Fibroblast of villous mesenchyme (primary cell): ENCODE results near the gene MT1H. TPM values are rescaled to one million over a fixed set of nuclear protein-coding genes. Genes with fewer than 3 reads are reported as not detected.
A peak's percentile ranks its signal among the peaks of the same experiment; 100 is the strongest.

Experiments used
- DNase-seq: peaks from one replicate; pipeline ENCODE4 v3.0.0-alpha.2; 2010; ENCODE audit warnings: low read depth
- H3K4me3 ChIP-seq: 2 replicates; pipeline ENCODE4 v1.5.1; 2011; ENCODE audit warnings: low read depth, mild to moderate bottlenecking, low read length
- total RNA-seq: library from RNA; depleted of rRNA; stranded (reverse); fragments of >200 nt; gene quantifications from 2 replicates; pipeline ENCODE4 v1.2.3, GENCODE V29; 2012
- TF ChIP-seq, protein P1 (sequence below): IDR thresholded peaks from 2 replicates; pipeline ENCODE4 v1.5.1; 2012; ENCODE audit warnings: low read depth, mild to moderate bottlenecking, low read length; ENCODE audit not compliant: insufficient read depth

The MT1H gene
- total RNA-seq, 1 donor, result not detected

DNA sequence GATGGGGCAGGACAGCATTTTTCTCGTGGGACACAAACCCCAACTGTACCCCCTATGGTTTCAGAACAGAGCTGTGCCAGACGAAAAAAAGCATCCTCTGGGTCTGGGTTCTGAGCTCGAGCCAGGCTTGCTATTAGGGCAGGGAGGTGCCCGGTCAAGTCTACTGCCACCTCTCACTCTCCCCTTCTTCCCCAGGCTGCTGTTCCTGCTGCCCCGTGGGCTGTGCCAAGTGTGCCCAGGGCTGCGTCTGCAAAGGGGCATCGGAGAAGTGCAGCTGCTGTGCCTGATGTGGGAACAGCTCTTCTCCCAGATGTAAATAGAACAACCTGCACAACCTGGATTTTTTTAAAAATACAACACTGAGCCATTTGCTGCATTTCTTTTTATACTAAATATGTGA is 42.9 kb upstream of the MT1H start:
- H3K4me3 ChIP-seq, result peak overlapping the region; percentile 67
- no peak for DNase-seq
- TF ChIP-seq, protein P1, sequence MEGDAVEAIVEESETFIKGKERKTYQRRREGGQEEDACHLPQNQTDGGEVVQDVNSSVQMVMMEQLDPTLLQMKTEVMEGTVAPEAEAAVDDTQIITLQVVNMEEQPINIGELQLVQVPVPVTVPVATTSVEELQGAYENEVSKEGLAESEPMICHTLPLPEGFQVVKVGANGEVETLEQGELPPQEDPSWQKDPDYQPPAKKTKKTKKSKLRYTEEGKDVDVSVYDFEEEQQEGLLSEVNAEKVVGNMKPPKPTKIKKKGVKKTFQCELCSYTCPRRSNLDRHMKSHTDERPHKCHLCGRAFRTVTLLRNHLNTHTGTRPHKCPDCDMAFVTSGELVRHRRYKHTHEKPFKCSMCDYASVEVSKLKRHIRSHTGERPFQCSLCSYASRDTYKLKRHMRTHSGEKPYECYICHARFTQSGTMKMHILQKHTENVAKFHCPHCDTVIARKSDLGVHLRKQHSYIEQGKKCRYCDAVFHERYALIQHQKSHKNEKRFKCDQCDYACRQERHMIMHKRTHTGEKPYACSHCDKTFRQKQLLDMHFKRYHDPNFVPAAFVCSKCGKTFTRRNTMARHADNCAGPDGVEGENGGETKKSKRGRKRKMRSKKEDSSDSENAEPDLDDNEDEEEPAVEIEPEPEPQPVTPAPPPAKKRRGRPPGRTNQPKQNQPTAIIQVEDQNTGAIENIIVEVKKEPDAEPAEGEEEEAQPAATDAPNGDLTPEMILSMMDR, result no peak

DNA sequence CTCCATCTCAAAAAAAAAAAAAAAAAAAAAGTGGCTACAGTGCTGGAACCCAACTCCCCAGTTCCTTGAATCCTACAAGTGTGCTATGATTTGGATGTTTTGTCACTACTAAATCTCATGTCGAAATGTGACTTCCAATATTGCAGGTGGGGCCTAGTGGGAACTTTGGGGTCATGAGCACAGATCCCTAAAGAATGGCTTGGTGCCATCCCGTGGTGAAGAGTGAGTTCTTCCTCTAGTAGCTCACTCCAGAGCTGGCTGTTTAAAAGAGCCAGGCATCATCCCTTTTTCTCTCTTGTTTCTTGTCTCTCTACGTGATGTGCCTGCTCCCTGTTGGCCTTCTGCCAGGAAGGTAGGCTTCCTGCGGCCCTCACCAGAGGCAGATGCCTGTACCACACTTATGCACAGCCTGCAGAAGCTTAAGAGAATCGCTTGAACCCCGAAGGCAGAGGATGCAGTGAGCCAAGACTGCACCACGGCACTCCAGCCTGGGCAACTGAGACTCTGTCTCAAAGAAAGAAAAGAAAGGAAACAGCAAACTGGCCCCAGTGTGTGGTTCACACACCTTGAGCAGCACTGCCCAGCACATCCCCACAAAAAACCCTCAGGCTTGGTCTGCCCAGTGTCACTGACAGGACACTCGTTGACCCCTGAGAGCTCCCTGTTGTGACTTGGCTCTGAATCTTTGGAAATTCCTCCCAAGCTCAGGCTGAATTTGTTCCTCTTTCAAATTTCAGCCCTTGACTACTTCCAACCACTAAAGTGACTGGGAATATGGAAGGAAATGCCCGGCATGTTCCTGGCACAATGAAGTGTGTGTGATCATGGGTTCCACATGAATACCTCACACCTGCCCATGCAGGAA is 40.9 kb upstream of the MT1H start:
- TF ChIP-seq, protein P1, result no peak
- DNase-seq, result no peak
- H3K4me3 ChIP-seq, result no peak overlapping the region

DNA sequence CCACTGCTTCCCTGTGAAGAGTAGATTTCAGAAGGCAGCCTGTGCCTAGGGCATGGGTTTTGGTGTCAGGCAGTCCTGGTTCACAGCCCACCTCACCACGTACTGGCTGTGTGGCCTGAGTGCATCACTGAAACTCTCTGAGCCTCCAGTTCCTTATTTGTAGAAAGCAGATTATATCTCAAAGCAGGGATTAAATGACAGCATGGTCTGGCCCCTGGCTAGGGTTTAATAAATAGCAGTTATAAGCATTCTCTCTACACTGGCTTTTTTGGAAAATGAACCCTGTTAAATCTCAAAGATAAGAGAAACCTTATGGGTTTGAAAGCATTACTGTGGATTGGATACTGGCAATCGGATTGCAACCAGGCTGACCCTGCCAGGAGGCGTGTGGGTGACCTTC is 40.1 kb upstream of the MT1H start:
- peak; percentile 21 for DNase-seq
- TF ChIP-seq, protein P1, result no peak
- no peak overlapping the region for H3K4me3 ChIP-seq

DNA sequence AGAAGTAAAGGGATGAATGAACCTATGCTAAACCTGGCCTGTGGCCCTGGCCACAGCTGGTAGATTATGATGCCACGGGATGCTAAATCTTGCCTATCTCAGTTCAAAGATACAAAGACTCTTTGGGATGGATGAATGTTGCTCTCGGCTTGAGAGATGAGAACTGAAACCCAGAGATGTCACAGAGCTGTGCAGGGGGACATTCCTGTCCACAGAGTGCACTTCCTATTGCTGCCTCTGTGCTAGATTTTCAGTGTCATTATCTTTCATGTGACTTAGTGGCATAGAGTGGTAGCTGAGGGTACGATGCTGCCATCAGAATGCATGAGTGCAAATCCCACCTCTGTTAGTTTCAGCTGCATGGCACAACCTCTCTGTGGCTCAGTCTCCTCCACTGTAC is 39.5 kb upstream of the MT1H start:
- no peak for DNase-seq
- no peak overlapping the region for H3K4me3 ChIP-seq
- TF ChIP-seq, protein P1, result no peak

DNA sequence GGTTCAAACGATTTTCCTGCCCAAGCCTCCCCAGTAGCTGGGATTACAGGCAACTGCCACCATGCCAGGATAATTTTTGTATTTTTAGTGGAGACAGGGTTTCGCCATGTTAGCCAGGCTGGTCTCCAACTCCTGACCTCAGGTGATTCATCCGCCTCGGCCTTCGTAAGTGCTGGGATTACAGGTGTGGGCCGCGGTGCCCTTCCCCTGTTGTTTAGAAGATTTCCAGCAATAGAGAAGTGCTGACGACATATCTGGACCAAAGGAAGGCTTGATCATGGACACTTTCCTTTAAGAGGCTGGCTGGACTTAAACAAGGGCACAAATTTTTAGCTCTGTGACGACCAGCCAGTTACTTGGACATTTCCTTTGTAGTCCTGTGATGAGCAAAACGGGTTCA is 38.4 kb upstream of the MT1H start:
- H3K4me3 ChIP-seq, result no peak overlapping the region
- TF ChIP-seq, protein P1, result no peak
- no peak for DNase-seq

DNA sequence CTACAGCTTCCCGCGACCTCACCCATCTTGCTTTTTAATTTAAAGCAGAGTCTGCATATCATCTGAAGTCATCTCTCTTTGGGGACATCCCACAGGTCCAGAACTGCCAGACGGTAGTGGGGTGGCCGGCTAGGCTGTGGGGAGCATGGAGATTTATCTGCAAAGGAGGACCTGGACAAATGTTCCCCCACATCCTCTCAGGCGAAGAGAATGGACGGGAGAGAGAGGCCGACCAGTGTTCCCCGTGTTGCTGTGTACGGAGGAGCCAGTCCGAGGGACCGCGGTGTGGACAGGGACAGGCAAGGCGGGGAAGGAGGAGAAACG is 37.8 kb upstream of the MT1H start:
- peak overlapping the region; percentile 46 for H3K4me3 ChIP-seq
- TF ChIP-seq, protein P1, result no peak
- DNase-seq, result no peak
